IPS-18c (cell line): ENCODE measurements around the gene FRMD3.

Experiments
- H3K4me3 ChIP-seq: 2 replicates; pipeline ENCODE4 v1.7.0; 2013; ENCODE audit warnings: low read depth, mild to moderate bottlenecking, low read length, moderate library complexity; ENCODE audit not compliant: insufficient read depth
- H3K9me3 ChIP-seq: one replicate; pipeline ENCODE4 v1.6.1; 2013; ENCODE audit warnings: mild to moderate bottlenecking, low read length, moderate library complexity; ENCODE audit not compliant: control insufficient read depth, insufficient read depth

Gene FRMD3

DNA sequence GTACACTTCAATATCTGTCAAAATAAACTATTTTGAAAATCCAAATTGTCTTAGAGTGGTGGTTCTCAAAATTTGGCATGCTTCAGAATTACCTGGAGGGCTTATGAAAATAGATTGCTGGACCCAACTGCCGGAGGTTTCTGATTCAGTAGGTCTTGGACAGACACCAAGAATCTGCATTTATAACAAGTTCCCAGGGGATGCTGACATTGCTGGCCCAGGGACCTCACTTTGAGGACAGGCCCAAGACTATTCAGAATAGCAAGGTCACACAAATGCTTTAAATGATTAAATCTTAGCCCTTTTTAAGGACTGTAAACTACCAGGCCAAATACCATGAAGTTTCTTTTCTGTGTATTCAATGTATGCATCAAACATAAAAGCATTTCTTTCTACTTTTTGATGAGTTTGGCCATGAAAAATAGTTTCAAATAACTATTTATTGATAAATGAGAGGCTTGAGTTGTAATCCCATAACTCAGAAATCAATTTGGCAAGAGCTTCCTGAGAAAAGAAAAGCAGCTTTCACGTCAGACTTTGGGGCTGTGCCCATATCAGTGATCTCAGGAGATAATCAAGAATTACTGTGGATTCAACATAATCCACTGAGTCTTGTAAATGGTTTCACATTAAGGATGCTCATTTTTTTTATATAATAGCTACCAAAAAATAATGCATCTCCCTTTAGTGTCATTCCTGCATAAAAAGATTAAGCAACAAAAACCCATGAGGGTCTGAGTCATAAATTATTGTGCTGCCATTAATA, 191.4 kb downstream of the FRMD3 start:
- H3K9me3 ChIP-seq = no peaks in the 10 kb centered on the region

DNA sequence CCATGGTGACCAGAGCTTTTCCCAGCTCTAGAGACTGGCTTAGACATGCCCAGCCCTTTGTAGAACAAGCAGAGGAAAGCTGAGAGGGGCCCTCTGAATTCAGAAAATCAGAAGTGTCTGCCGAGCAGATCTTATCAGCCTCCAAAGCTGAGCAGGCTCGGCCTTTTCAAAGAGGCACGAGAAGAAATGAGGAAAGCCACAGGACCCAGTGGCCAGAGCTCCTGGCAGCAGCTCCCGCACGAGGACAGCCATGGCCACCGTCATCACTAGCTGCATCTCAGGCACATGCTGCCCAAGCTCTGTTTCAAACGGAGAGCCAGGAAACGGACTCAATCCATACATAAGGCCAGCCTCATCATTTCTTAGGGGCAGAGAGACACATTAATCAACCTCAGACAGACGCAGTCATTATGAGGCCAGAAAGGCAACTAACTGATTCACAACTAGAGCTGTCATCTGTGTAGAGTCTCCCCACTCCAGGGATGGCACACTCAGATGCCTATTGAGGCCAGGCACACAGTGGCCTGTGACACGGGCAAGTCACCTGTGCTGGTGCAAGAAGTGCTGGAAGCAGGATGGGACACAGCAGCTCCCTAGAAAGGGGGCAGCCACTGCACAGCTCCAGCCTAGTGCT, 194.7 kb downstream of the FRMD3 start:
- Histone ChIP-seq H3K9me3 (no peaks in the 10 kb centered on the region), H3K4me3 (no peak overlapping the region)

More for the DNA sequence above, 191.4 kb downstream of the FRMD3 start:
- no peak overlapping the region for H3K4me3 ChIP-seq

DNA sequence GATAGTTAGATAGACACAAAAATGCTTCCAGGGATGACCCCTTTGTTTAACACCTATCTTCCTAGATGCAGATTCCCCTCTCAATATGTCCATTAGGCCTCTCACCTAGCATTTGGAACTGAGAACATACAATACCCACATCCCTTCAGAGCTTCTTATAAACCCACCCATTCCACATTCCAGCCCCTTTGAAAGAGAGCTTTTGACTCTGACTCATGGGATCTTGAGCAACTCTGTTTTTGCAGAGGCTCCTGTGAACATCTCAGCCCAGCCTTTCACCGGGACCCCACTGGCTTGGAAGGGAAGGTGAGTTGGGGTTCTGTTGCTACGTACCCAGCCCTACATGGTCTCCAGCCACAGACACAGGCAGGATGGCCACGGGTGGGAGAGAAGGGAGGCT, 195.5 kb downstream of the FRMD3 start:
- Histone ChIP-seq H3K4me3 (no peak overlapping the region), H3K9me3 (no peaks in the 10 kb centered on the region)

DNA sequence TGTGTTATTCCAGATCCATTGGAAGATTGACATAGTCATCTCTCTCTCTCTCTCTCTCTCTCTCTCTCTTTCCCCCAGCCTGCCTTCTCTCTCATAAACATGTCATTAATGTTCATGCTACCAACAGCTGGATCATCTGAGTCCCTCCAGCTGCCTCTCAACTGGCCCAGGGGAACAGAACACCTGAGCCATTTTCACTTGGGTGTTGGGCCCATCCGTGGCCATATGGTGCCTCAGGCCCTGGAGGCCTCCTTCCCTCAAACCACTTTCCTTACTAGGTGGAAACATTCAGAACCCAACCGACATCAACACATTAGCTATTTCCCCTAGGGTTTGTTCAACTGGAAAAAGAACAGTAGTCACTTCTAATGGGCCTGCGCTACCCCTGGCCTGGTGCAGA, 196.2 kb downstream of the FRMD3 start:
- H3K9me3 ChIP-seq = peaks cover under 1% of the 10 kb centered on the region
- H3K4me3 ChIP-seq = no peak overlapping the region

DNA sequence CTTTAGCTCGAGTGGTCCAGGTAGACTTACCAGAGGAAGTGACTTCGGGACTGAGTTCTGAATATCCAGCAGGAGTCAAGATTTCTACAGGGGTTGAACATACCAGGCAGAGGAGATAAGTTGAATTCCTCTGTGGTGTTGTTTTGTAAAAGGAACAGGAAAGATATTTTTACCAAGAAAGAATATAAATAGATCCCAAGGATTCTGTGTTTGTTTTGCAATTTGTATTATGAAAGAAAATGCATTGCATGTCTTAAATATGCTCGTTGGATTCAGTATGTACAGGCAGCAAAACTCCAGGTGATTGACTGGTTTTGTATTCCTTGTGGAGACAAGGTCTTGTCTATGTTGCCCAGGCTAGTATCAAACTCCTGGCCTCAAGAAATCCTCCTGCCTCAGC, 197.8 kb downstream of the FRMD3 start:
- Histone ChIP-seq H3K4me3 (no peak overlapping the region), H3K9me3 (peaks cover 2% of the 10 kb centered on the region)

- Histone ChIP-seq H3K9me3 (peaks cover 2% of the 10 kb centered on the region), H3K4me3 (no peak overlapping the region)
These were observed 198.8 kb downstream of the FRMD3 start for GRCh38 chr9:83339435-83339834.

DNA sequence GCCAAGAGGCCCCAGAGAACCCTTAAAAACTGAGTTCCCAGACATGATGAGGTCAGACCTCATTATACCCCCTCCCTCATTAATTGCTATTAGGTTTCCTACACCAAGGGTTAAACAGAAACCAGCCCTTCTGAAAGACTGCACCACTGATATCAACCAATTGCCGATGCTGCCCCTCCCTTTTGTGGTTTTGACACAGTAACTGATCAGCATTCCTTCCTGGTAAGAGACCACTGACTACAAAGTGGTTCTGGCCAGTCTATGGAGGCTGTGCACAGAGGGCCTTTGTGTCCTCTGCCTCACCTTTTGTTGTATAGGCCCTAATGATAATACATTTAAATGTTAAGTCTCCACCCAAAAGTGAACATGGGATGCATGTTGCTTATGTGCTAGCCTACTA, 201.5 kb downstream of the FRMD3 start:
- no peak overlapping the region for H3K4me3 ChIP-seq
- peaks cover 2% of the 10 kb centered on the region for H3K9me3 ChIP-seq

DNA sequence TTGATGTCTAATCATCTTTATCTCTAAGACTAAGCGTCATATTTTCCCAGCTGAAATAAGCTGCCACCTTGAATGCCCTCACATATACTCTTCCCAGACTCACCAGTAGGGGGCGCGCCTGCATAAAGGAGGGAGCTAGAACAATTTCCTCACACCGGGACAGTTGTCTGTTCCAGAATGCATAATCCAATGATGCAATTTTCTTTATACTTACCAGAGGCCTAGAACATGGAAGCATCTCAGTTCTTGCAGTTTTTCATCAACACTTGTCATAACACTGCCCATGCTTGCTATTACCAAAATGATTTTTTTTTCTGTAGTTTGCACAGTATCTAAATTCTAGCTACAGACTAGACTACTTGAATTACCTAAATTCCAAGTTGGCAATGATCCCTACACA, 203.9 kb downstream of the FRMD3 start:
- H3K4me3 ChIP-seq = no peak overlapping the region

GRCh38 chr9:83330207-83331196, 207.7 kb downstream of the FRMD3 start:
- Histone ChIP-seq H3K4me3 (no peak overlapping the region), H3K9me3 (no peaks in the 10 kb centered on the region)

More for the DNA sequence above, 203.9 kb downstream of the FRMD3 start:
- peaks cover 2% of the 10 kb centered on the region for H3K9me3 ChIP-seq

- H3K4me3 ChIP-seq = no peak overlapping the region
- no peaks in the 10 kb centered on the region for H3K9me3 ChIP-seq
These were observed 210.2 kb downstream of the FRMD3 start for GRCh38 chr9:83327750-83328622.

DNA sequence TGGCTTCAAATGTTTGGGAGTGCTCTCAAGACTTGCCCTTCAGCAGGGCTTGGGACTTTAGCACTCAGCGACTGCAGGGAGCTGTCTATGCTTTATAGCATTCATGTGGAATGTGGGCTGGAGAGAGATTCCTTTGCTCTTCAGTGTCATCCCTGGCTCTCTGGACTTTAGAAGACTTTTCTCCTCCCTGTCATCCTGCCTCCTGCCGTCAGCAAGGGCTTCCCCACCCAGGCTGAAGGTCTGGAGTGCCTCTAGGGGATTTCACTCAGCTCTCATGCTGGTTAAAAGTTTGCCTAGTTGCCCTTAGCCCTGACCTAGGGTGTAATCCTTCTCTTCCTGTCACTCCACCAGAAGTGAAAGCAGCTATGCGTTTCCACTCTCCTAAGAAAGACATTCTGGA, 210.9 kb downstream of the FRMD3 start:
- Histone ChIP-seq H3K9me3 (no peaks in the 10 kb centered on the region), H3K4me3 (no peak overlapping the region)

DNA sequence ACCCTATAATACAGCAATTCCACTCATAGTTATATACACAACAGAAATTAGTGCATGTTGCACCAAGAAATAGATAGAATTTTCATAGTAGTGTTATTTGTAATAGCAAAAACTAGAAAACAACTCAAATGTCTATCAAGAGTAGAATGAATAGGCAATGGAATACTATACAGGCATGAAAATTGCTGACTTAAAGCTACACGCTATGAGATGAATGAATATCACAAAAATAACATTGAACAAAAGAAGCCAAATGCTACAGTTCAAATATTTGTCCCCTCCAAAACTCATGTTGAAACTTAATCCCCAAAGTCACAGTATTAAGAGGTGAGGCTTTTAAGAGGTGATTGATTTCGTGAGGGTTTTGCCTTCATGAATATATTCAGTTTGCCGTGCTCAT, 215.1 kb downstream of the FRMD3 start:
- no peak overlapping the region for H3K4me3 ChIP-seq

DNA sequence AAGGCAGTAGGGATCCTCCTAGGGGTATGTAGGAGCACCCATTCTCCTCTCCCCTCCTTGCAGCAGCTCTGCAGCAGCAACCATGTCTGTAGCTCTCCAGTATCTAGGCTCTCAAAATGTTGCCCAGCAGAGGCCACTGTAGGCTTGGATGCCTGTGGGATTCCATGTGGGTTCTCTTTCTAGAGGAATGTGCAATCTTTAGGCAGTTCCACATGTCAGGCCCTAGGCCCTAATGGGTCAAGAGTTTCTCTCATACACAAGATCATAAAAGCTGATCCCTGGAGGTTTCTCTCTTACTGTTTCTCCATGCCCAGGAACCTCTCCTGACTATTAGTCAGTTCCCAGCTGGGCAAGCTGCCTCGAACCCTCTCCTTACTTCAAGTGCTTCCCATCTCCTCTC, 215.8 kb downstream of the FRMD3 start:
- H3K4me3 ChIP-seq = no peak overlapping the region

More for the DNA sequence above, 215.1 kb downstream of the FRMD3 start:
- no peaks in the 10 kb centered on the region for H3K9me3 ChIP-seq

DNA sequence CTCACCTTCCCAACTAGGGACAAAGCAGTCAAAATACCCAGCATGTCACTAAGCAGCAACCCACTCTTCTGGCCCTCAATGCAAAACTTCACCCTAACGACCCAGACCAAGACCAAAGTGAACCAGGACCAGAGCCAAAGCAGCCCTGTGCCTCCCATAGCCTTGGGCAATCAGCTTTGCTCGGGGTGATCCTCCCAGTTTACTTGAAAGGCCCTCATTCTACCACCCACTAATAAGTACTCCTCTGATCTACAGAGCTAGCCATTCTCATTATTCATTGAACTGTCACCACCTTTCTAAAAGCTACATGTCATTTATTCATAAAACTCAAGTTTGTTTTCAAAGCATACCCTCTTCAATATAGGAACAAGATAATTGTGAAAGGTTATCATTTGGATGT, 221.0 kb downstream of the FRMD3 start:
- H3K4me3 ChIP-seq = no peak overlapping the region
- no peaks in the 10 kb centered on the region for H3K9me3 ChIP-seq

More for the DNA sequence above, 215.8 kb downstream of the FRMD3 start:
- H3K9me3 ChIP-seq = no peaks in the 10 kb centered on the region

DNA sequence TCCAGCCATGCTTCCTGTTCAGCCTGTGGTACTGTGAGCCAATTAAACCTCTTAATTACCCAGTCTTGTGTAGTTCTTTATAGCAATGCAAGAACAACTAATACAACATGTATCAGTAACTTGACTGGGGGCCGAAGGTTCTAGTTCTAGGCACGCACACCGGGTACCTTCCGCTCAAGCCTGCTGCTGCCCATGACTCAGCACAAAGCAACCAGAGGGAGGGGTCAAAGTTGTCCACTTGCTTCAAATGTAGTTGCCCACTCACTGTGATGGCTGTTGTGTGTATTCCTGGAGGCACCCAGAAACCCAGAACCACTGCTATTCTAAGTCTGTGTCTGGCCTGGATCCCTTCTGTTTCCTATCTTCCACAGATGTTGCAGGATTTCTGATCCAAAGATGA, 222.6 kb downstream of the FRMD3 start:
- H3K9me3 ChIP-seq = no peaks in the 10 kb centered on the region
- H3K4me3 ChIP-seq = no peak overlapping the region

DNA sequence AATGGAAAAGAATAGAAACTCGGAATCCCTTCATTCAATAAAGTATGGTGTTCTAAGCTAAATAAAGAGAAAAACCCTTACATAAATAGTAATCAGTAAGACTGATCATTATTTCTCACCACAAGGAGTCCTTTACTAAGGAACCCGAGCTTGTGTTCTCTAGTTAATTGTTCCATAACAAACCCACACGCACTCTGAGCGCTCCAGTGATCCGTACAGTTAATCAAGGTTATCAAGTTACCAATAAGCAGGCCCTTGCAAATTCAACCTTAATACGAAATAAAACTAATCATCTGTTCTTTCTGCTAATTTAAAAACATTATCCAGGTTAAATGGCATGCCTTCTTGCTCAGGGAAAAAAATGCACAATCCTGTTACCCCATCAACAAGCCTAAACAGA, 224.4 kb downstream of the FRMD3 start:
- no peak overlapping the region for H3K4me3 ChIP-seq
- H3K9me3 ChIP-seq = no peaks in the 10 kb centered on the region

DNA sequence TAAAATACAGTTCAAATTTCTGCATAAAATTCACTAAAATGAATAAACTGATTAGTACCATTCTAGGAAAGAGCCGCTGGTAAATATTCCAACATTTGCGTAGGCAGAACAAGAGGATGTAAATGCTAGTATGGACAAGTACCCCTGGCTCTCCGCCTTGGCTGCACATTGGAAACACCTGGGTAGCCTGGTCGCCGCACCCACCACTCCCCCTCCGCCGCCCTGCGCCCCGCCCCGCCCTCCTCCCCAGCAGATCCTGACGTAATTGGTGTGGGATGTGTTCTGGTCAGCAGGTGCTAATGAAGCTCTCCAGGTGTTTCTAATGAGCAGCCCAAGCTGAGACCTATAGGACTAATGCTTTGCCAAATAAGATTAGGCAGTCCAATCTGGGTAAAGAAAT, 225.7 kb downstream of the FRMD3 start:
- Histone ChIP-seq H3K9me3 (no peaks in the 10 kb centered on the region), H3K4me3 (no peak overlapping the region)
